GM21526 (cell line): ENCODE results near the gene C8B.

ENCODE experiments used
- ATAC-seq: cut with Tn5 transposase; IDR thresholded peaks from one replicate; pipeline ENCODE4 v1.9.1; 2021; ENCODE audit warnings: moderate library complexity; ENCODE audit not compliant: unreplicated experiment, low FRiP score

C8B gene

DNA sequence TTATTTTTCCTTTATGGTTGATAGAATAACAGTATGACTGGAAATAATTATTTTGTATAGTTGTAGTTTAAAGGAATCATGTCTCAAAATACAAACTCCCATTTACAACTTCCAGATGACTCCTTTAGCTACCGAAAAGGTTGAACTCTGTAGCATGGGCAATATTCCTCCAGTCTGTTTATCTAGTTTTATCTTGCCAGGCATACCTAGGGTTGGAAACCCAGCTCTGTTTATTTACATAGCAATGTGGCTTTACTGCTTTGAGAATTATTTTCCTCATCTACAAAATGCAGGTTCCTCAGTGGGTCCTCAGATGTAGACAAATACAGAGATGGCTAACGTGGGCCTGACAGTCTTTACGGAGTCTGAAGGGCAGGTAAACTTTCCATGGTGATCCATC, 60.1 kb downstream of the C8B start:
- no peak for ATAC-seq

DNA sequence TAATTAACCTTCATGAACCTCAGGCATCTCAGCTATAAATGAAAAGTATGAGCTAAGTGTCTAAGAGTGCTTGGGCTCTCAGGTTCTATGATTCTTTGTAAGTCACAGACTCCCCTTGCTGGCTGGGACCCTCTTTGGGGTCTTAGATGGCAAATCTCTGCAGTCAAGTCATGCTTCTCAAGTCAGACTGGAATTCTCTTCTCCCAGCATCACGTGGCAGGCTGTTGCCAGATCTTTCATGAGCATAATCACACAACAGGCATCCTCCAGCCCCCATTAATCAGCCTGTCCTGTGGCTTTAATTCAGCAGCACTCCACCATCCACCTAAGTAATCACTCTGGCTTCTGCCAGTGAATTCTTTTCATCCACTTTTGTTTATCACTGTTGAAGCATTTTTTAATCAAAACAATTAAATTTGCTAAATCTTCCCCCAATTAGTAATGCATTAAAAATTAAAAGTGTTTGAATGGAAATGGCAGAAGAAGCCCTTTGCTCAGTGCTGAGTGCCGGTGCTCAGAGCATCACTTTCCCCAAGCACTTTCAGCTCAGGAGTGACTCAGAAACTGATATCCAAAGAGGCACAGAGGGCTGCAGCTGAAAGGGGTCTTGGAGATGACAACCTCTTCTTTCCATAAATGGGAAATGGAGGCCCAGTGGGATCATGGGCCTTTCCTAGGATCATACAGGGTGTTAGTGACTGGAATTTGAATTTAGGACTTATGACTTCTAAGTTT, 61.0 kb downstream of the C8B start:
- no peak for ATAC-seq

DNA sequence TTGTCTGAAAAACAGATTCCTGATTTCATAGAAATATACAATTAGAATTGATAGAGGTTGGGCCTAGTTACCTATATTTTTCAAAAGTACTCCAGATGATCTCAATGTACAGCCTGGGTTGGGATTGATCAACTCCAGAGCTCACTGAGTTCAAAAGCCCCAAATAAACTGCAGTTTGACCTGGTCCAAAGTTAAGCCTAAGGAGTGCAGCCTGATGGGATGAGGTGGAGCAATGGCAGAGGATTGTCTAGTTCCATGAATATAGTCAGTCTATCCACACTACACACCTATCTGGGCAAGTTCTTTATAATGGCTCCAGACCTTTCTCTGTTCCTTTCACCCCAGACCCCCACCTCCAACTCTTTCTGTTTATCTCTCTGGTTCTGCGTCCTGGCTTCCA, 62.0 kb downstream of the C8B start:
- no peak for ATAC-seq

DNA sequence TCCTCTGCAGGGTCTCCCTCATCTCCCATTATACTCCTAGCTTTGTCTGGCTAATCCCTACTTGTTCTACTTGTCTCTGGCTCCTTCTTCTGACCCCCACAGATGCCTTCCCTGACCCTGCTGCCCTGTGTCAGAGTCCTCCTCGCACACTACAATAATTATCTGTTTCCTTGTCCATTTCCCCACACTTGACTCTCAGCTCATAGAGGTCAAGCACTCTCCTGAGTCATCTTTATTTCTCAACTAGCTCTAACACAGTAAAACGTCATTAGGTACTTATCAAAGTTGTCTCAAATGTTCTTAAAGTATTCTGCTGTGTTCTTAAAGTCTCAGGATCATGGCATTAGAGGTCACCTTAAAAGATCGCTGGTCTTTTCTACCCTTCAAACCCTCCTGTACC, 64.1 kb downstream of the C8B start:
- no peak for ATAC-seq

DNA sequence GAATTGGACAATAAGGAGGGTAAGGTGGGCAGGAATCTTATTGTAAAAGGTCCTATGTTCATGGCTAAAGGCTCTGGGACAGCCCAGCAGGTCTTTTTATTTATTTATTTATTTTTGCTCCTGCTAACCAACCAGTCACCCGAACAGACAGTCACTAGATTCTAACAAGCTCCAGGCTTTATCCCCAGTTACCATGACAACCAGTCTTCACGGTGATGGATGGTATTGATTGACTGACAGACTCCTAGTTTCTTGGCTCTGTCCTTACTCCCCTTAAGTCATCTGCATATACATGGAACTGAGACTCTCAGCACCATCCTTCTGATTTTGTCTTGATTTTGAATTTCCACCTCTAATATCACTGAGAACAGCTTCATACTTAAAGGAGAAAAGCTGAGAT, 66.9 kb downstream of the C8B start:
- no peak for ATAC-seq

DNA sequence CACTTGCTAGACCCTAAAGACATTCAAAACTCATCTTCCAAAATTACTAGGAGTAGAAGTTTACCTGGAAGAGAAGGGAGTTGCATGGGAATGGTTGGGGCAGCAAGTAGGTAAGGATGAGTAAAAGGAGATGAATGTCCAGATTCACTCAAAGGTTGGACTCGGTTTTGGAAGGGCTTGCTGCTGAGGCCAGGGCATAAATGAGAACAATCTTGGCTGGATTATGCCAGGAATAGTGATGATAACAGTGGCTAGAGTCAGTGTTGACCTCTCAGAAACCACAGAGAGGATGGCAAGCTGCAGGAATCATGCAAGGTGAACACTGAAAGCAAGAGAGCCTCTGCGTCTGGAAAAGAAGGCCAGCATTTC, 67.8 kb downstream of the C8B start:
- ATAC-seq = no peak

DNA sequence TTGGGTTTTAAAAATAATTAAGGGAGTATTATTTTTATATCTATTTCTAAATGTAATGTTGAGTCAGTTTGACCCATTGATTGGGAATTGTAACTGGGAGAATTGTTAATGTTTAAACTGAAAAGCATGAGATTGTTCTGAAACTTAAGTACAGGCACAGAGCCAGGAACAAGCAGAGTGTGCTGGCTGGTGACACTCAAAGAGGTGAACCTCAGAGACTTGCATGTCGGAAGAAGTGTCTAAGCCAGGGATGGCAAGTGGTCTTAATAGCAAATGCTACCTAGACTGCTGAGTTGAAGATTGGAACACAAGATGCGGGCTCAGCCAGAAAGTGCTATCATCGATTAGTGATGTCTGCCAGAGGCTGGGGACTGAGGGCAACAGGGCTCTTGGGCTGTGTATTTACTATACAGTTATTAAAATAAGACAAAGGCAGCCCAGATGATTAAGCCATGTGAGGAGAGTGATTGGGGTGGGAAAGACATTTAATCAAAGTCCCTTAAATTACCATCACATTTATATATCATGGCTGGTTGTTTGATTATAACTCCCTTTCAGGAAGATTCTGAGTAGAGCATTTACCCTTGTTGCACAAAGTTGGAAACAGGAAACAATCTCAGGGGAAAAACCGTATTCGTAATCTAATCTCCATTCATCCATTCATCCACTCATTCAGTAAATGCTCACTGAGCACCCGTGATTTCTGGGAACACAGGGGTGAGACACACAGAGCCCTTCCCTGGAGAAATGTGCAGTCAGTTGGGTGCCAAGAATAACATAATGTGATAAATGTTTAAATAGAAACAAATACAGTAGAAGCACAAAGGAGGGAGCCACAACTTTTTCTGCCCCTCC, 68.4 kb downstream of the C8B start:
- no peak for ATAC-seq

DNA sequence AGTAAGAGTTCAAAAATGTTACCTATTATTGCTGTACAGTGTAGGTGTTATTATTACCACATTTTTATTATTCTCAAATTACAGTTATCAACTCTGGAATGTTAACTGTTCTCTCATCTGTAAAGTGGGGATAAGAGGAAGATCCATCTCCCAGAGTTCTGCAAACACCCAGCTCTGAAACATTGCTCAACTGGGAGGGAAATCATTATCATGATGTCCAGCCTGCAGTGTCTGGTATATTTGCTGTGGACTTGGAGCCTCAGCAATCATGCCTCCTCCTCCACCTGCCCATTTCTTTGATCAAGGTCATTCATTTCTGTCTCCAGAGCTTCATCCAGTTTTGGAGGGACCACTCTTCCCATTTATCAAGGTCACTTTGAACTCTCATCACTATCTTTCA, 71.8 kb downstream of the C8B start:
- ATAC-seq = no peak

DNA sequence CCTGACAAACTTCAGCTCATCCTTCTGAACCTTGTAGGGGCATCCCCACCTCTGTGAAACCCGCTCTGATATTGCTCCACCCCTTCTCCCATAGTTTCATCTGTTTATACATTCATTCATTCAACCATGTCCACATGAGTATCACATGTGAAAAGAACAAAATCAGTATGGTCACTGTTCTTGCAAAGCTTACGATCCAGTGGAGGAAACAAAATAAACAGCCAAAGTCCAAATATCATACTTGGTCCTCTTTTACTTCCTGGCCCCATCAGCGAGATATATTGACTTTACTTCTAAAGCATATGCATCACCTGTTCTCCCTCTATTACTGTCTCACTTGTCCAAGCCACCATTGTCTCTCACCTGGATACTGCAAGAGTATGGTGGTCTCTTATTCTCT, 75.6 kb downstream of the C8B start:
- no peak for ATAC-seq

DNA sequence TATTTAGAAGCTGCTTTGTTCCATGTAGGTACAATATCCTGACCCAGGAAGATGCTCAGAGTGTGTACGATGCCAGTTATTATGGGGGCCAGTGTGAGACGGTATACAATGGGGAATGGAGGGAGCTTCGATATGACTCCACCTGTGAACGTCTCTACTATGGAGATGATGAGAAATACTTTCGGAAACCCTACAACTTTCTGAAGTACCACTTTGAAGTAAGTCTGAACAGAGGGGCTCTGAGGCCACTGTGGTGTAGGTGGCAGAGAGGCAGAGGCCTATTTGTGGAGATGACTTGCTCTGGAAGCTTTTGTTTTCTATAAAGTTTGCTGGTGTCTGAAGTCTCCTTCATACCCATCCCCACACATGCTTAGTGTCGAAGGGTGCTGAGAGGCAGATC, 84.4 kb downstream of the C8B start:
- no peak for ATAC-seq

DNA sequence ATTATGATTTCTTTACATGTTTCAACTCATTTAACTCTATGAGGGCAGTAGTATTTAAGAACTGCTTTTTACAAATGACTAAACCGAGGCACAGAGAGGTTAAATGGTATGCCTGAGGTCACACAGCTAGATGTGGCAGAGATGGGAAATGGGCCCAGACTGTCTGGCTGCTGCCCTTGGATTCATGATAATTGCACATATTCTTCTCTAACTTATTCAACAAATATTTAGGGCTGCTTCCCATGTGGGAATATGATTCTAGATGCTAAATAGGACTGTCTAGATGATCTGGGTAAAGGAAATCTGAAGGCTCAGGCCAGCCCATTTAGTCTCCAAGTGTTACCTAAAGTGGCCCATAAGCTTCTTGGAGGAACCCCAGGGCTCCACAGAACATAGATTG, 85.0 kb downstream of the C8B start:
- ATAC-seq = no peak
